OCI-LY1 (cell line): ENCODE data around the gene SV2C.

ENCODE experiments used
- EZH2 ChIP-seq: fragments of 200-600 bp; sonication (generic), shearing (Covaris generic); IDR thresholded peaks from 2 replicates; pipeline ENCODE4 v1.8.0; 2017; ENCODE audit warnings: borderline replicate concordance, mixed run types, mild to moderate bottlenecking, antibody characterized with exemption, low read length, moderate library complexity, mixed read lengths
- TF ChIP-seq, protein P1 (sequence below): fragments of 200-600 bp; sonication (generic), shearing (Covaris generic); IDR thresholded peaks from 2 replicates; pipeline ENCODE4 v1.5.1; 2017; ENCODE audit warnings: mild to moderate bottlenecking, antibody characterized with exemption, low read length, moderate library complexity, mixed read lengths

GRCh38 chr5:76050134-76050533 lies 33.0 kb upstream of the SV2C start:
- TF ChIP-seq EZH2, result no peak
- TF ChIP-seq, protein P1, sequence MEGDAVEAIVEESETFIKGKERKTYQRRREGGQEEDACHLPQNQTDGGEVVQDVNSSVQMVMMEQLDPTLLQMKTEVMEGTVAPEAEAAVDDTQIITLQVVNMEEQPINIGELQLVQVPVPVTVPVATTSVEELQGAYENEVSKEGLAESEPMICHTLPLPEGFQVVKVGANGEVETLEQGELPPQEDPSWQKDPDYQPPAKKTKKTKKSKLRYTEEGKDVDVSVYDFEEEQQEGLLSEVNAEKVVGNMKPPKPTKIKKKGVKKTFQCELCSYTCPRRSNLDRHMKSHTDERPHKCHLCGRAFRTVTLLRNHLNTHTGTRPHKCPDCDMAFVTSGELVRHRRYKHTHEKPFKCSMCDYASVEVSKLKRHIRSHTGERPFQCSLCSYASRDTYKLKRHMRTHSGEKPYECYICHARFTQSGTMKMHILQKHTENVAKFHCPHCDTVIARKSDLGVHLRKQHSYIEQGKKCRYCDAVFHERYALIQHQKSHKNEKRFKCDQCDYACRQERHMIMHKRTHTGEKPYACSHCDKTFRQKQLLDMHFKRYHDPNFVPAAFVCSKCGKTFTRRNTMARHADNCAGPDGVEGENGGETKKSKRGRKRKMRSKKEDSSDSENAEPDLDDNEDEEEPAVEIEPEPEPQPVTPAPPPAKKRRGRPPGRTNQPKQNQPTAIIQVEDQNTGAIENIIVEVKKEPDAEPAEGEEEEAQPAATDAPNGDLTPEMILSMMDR, result no peak
